Psoas muscle (tissue), 8 donors: Measurements from ENCODE around the gene RAMP1. TPM values are rescaled to one million over a fixed set of nuclear protein-coding genes. Genes with fewer than 3 reads are reported as not detected.
A peak's percentile ranks its signal among the peaks of the same experiment; 100 is the strongest.

Experiments
- ATAC-seq, 4 donors: fragments of 200-7000 bp; cut with Tn5 transposase; one replicate each; pipeline ENCODE4 v1.9.1; 2020; ENCODE audit warnings: moderate library complexity in 3 of 4, mild to moderate bottlenecking in 2 of 4
- DNase-seq, 2 donors: peaks; one replicate each; pipeline ENCODE4 v3.0.0-alpha.2; 2020
- H3K27ac ChIP-seq: fragments of 200-600 bp; one replicate; pipeline ENCODE4 v1.8.0; 2022
- H3K27me3 ChIP-seq, 3 donors: fragments of 200-600 bp in 1 of 3; one replicate each; pipeline versions ENCODE4 v1.6.1 to v1.8.0; 2013 to 2022; ENCODE audit warnings: low read length in 2 of 3, mild to moderate bottlenecking in 2 of 3, moderate library complexity in 1 of 3; ENCODE audit not compliant: insufficient read depth in 3 of 3
- H3K36me3 ChIP-seq, 2 donors: fragments of 200-600 bp in 1 of 2; one replicate each; pipeline versions ENCODE4 v1.6.1 to v1.8.0; 2013 to 2022; ENCODE audit warnings: low read depth in 1 of 2, mild to moderate bottlenecking in 1 of 2, moderate library complexity in 1 of 2; ENCODE audit not compliant: insufficient read depth in 1 of 2
- H3K4me1 ChIP-seq: fragments of 200-600 bp; one replicate; pipeline ENCODE4 v1.8.0; 2022
- H3K4me3 ChIP-seq: fragments of 200-600 bp; one replicate; pipeline ENCODE4 v1.8.0; 2022; ENCODE audit warnings: mild to moderate bottlenecking
- H3K9me3 ChIP-seq: fragments of 200-600 bp; one replicate; pipeline ENCODE4 v1.8.0; 2022
- WGBS, 3 donors: extraction: QIAGEN DNeasy Blood & Tissue Kit; methylation state at CpG; one replicate each; pipeline versions ENCODE4 v1.1.6 to v1.1.7; 2013; 5-methylcytosine and 5-hydroxymethylcytosine counted together
- intact Hi-C, 2 donors: fragments of 100-400 bp; cut with DNase I; formaldehyde crosslinking; loops; one replicate each; pipeline versions ENCODE4 v1.11.0 to v1.14.2; 2022
- polyA plus RNA-seq, 3 donors: library from polyadenylated mRNA; stranded (reverse); fragments of 200-250 nt; gene quantifications; one replicate each; pipeline ENCODE4 v1.2.3, GENCODE V29; 2013
- total RNA-seq, 4 donors: library from RNA; stranded (reverse); fragmentation: NEBNext Ultra II Directional in 2 of 4; extraction: Animal tissue kit (Norgen Biotek cat#: 25700) in 2 of 4; gene quantifications; one replicate each; pipeline versions ENCODE4 v1.2.1 to v1.2.4, GENCODE V29; 2021 to 2023
- TF ChIP-seq, protein P1 (sequence below): fragments of 200-600 bp; IDR thresholded peaks from one replicate; pipeline ENCODE4 v1.8.0; 2022; ENCODE audit warnings: antibody characterized with exemption
- donor health status: healthy with polysubstance abuse.
- donor health status: DM: no; HTN: no; CAD: no; lungs with moderate emphysema.
- donor health status: Bipolar disorder and iron deficiency.
- donor health status: healthy.
- donor health status: DM: yes; HTN: yes; CAD: no.
- donor health status: DM: no; HTN: no; CAD: no.
- donor health status: DM: no; HTN: no; CAD: no.
- donor health status: DM: yes; HTN: yes; CAD: no.

Gene RAMP1
- total and polyA plus RNA-seq, 7 donors: 32.8 to 367 (median 91.9) TPM

DNA sequence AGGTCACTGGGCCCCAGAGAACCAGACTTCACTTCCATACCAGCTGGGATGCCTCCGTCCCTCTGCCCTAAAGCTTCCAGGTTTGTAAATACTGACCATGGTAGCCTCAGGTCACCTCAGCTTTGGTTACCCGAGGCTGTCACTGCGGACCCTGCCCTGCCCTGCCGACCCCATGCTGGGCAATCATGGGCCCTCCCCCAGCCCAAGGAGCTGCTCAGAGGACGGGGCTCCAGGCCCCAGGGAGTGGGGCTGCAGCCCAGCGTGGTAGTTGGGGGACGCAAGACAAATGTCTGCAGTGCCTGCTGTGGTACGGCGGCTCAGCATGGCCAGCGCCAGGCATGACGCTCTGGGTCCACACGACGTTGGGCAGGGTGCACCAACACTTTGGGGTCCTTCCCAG is 25.3 kb downstream of the RAMP1 start:
- 74 to 79% (median 79%) methylated on average over 13 of the region's 13 CpGs for WGBS, 3 donors
- TF ChIP-seq, protein P1, sequence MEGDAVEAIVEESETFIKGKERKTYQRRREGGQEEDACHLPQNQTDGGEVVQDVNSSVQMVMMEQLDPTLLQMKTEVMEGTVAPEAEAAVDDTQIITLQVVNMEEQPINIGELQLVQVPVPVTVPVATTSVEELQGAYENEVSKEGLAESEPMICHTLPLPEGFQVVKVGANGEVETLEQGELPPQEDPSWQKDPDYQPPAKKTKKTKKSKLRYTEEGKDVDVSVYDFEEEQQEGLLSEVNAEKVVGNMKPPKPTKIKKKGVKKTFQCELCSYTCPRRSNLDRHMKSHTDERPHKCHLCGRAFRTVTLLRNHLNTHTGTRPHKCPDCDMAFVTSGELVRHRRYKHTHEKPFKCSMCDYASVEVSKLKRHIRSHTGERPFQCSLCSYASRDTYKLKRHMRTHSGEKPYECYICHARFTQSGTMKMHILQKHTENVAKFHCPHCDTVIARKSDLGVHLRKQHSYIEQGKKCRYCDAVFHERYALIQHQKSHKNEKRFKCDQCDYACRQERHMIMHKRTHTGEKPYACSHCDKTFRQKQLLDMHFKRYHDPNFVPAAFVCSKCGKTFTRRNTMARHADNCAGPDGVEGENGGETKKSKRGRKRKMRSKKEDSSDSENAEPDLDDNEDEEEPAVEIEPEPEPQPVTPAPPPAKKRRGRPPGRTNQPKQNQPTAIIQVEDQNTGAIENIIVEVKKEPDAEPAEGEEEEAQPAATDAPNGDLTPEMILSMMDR: no peak
- intact Hi-C loops: no loop called here
- Histone ChIP-seq H3K27me3 (no peaks in the 10 kb centered on the region), H3K4me1 (peaks cover 35% of the 10 kb centered on the region), H3K9me3 (no peaks in the 10 kb centered on the region), H3K36me3 (peaks cover 2 to 12% of the 10 kb centered on the region in 2 donors), H3K4me3 (no peak overlapping the region), H3K27ac (peak overlapping the region; percentile 92)
- ATAC-seq (no peak), DNase-seq (no peak)

DNA sequence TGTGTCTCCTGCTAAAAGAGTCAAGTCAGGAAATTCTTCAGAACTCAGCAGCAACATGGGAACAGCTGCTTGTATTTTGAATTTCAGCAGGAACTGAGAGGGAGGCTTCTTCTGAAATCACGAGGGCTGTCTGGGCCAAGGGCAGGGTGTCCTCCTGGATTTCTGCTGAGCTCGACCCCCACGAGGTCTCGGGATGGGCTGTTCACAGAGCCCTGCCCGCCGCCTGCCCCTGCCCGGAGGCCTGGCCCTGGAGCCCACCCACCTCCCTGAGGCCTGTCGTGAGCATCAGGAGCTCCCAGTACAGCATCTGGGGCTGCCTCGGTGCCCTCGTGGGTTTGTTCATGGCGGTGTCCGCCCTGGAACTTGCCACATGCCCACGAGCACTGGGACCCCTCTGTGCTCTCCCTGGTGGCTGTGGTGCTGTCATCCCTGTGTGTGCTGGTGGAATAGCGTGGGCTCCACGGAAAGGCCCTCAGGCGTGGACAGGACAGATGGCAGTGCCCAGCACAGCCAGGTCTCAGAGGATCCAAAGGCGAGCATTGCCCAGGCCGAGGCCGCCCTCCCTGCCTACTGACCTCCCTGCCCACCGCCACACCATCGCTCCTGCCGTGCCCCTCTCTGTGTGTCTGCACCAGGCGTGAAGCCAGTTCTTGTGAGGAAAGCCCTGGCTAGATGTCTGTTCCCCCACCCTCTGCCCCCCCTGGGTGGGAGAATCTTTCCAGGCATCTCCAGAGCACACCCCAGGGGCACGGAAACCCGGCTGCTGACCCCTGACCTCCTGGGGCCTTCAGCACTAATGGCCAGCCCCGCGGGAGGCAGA is 25.9 kb downstream of the RAMP1 start:
- Histone ChIP-seq H3K4me3 (peak overlapping the region; percentile 2), H3K27me3 (no peaks in the 10 kb centered on the region), H3K4me1 (peaks cover 35% of the 10 kb centered on the region), H3K9me3 (no peaks in the 10 kb centered on the region), H3K36me3 (peaks cover 2 to 12% of the 10 kb centered on the region in 2 donors), H3K27ac (peak overlapping the region; percentile 92)
- DNase-seq (no peak), ATAC-seq (peak in 2 of 4 donors; percentile 0 to 11)
- 74 to 79% (median 74%) methylated on average over 27 of the region's 27 CpGs for WGBS, 3 donors
- intact Hi-C loops: no loop called here
- TF ChIP-seq, protein P1: no peak

DNA sequence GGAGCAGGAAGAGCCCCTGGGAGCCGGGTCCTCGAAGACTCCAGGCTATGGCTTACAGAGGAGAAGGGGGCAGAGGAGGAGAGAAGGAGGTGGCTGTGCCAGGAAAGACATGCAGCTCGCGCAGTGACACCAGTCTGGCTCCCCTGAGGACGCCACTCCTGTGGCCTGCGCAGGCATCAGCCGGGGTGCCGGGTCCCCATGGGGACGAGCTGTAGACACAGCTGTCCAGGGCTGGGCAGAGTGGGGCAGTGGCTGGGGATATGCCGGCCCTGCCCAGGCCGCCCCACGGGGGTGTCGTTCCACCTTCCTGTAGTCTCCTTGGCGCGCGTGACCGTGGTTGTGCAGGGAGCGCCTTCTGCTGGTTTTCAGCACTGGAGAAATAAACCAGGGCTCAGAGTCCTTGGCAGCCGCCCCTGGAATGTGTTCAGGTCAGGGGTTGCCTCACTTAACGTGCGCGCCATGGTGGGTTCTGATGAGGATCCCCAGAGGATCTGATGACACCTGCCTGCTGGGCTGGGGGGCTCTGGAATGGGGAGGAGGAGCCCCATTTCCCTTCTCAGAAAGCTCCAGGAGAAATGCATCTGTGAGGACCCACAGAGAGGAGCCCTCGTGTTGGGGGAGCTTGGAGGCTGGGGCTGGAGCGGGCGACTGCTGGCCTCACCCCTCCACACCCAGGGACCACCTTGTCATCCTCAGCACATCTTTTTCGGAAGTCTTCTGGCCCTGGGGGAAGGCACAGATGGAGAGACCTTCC is 26.7 kb downstream of the RAMP1 start:
- 34 to 67% (median 59%) methylated on average over 24 to 26 of the region's 26 CpGs for WGBS, 3 donors
- Histone ChIP-seq H3K27me3 (no peaks in the 10 kb centered on the region), H3K4me3 (peak overlapping the region; percentile 2), H3K9me3 (no peaks in the 10 kb centered on the region), H3K36me3 (peaks cover 2 to 5% of the 10 kb centered on the region in 2 donors), H3K27ac (peak overlapping the region; percentile 92), H3K4me1 (peaks cover 35% of the 10 kb centered on the region)
- intact Hi-C loops: no loop called here
- ATAC-seq (peak; percentile 53 to 74 (median 72)), DNase-seq (peak; percentile 46 to 86)
- TF ChIP-seq, protein P1: peak; percentile 14

DNA sequence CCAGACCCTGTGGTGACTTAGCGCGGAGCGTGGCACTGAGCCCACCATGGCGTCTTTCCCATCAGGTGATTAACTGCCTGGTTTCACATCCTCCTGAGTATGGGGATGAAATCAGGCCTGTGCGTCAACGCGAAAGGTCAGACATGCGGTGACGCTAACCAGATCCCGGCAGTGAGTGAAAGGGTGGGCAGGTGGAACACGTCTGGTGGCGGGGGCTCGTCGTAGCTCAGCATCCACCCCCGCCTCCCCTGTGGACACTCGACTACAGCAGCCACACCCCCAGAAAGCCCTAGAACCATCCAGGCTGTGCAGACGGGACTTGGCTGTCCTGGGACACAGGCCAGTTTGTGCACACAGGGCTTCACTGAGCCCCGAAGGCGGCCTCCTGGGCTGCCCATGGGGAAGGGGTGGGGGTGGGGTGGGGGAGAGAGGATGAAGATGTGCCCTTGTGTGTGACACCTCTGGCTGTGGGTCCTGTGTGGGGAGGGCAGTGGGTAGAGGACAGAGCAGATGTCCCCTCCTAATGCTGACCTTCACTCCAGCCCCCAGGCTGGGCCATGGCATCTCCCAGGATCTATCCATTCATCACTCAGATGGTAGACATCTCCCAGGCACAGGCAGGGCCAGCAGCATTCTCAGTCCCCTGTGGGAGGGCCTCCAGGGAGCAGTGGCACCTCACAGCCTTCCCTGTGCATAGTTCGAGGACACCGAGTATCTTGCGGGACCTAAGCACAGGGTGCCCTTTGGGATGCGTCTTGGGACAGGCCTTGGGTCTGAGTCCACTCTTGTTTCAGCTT is 27.5 kb downstream of the RAMP1 start:
- intact Hi-C loops: no loop called here
- H3K4me3 ChIP-seq: peak overlapping the region; percentile 2
- no peaks in the 10 kb centered on the region for H3K27me3 ChIP-seq
- no peaks in the 10 kb centered on the region for H3K9me3 ChIP-seq
- H3K27ac ChIP-seq: peak overlapping the region; percentile 92
- peaks cover 35% of the 10 kb centered on the region for H3K4me1 ChIP-seq
- 36 to 55% (median 41%) methylated on average over 23 of the region's 23 CpGs for WGBS, 3 donors
- ATAC-seq: peak; percentile 84 to 91 (median 90)
- peaks cover 0 to 2% of the 10 kb centered on the region in 2 donors for H3K36me3 ChIP-seq
- TF ChIP-seq, protein P1: no peak
- peak; percentile 77 to 92 for DNase-seq
